Central memory CD8-positive, alpha-beta T cell (primary cell): ENCODE measurements around the gene SIN3A.

ENCODE experiments used
- ATAC-seq: fragments of 150-1000 bp; cut with Tn5 transposase; replicated peaks from 2 replicates; pipeline ENCODE4 v1.10.0; 2022; ENCODE audit warnings: mild to moderate bottlenecking, moderate FRiP score, moderate number of reproducible peaks; ENCODE audit not compliant: poor library complexity, severe bottlenecking; ENCODE audit errors: extremely low read depth
- DNase-seq, 2 donors: peaks; one replicate each; pipeline ENCODE4 v3.0.0; 2021; ENCODE audit warnings: low spot score in 2 of 2
- H3K27ac Mint-ChIP-seq: one replicate; pipeline ENCODE4 v1.8.0; 2022; ENCODE audit warnings: low read depth, mild to moderate bottlenecking, moderate library complexity, mixed read lengths
- H3K27me3 Mint-ChIP-seq: one replicate; pipeline ENCODE4 v1.8.0; 2022; ENCODE audit warnings: mixed read lengths
- H3K36me3 Mint-ChIP-seq: one replicate; pipeline ENCODE4 v1.8.0; 2022; ENCODE audit warnings: mild to moderate bottlenecking, moderate library complexity, mixed read lengths; ENCODE audit not compliant: insufficient read depth
- H3K4me1 Mint-ChIP-seq: one replicate; pipeline ENCODE4 v1.8.0; 2022; ENCODE audit warnings: mixed read lengths
- H3K4me3 Mint-ChIP-seq: one replicate; pipeline ENCODE4 v1.8.0; 2022; ENCODE audit warnings: mild to moderate bottlenecking, moderate library complexity, mixed read lengths
- H3K9me3 Mint-ChIP-seq: one replicate; pipeline ENCODE4 v1.8.0; 2022; ENCODE audit warnings: mixed read lengths

The SIN3A gene

GRCh38 chr15:75328493-75329314, 122.8 kb downstream of the SIN3A start:
- Mint-ChIP-seq H3K4me1 (peaks cover 5% of the 10 kb centered on the region), H3K27me3 (no peaks in the 10 kb centered on the region), H3K9me3 (no peaks in the 10 kb centered on the region), H3K27ac (no peak overlapping the region), H3K36me3 (no peaks in the 10 kb centered on the region), H3K4me3 (no peak overlapping the region)
- ATAC-seq (no peak), DNase-seq (no peak)

GRCh38 chr15:75327491-75327890, 124.0 kb downstream of the SIN3A start:
- Mint-ChIP-seq H3K27me3 (no peaks in the 10 kb centered on the region), H3K4me1 (peaks cover 5% of the 10 kb centered on the region), H3K9me3 (no peaks in the 10 kb centered on the region), H3K36me3 (no peaks in the 10 kb centered on the region), H3K27ac (no peak overlapping the region), H3K4me3 (no peak overlapping the region)
- ATAC-seq (no peak), DNase-seq (no peak)

DNA sequence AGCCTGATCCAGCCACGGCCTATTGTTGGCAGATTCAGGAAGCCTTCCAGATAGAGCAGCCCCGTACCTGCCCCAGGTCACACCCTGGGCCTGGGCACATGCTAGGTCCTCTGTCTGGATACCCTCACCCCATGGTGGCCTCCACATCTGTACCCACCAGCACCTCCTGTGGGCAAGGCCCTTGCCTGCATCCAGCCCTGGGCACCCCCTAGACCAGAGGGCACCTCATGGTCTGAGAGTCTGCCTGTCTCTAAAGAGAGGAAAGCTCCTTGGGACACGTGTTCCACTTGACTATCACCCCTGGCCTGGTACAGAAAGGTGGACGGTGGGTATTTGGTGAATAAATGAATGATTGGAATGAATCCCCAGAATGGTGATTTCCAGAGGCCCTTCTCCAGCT, 124.5 kb downstream of the SIN3A start:
- Mint-ChIP-seq H3K4me3 (no peak overlapping the region), H3K9me3 (no peaks in the 10 kb centered on the region), H3K27ac (no peak overlapping the region), H3K36me3 (no peaks in the 10 kb centered on the region), H3K27me3 (no peaks in the 10 kb centered on the region), H3K4me1 (peaks cover 5% of the 10 kb centered on the region)
- ATAC-seq, result no peak
- DNase-seq, result no peak

- Mint-ChIP-seq H3K27me3 (no peaks in the 10 kb centered on the region), H3K4me1 (peaks cover 5% of the 10 kb centered on the region), H3K4me3 (no peak overlapping the region), H3K9me3 (no peaks in the 10 kb centered on the region), H3K36me3 (peaks cover 2% of the 10 kb centered on the region), H3K27ac (no peak overlapping the region)
- no peak for DNase-seq
- no peak for ATAC-seq
These were observed 125.6 kb downstream of the SIN3A start for GRCh38 chr15:75325922-75326321.

GRCh38 chr15:75321711-75322110, 129.8 kb downstream of the SIN3A start:
- H3K36me3 Mint-ChIP-seq, result peaks cover 2% of the 10 kb centered on the region
- H3K27ac Mint-ChIP-seq, result no peak overlapping the region
- no peaks in the 10 kb centered on the region for H3K9me3 Mint-ChIP-seq
- DNase-seq (no peak), ATAC-seq (no peak)
- H3K4me1 Mint-ChIP-seq, result no peaks in the 10 kb centered on the region
- no peak overlapping the region for H3K4me3 Mint-ChIP-seq
- H3K27me3 Mint-ChIP-seq, result no peaks in the 10 kb centered on the region
